DMS79 treated with DMSO at 0.1 percent for 48 hours (cell line): Measurements from ENCODE around the gene DDX39A.
"Not testable (repeated sequence)": the region's sequence is repeated elsewhere in the genome, so short reads cannot be mapped to it uniquely, and the experiment has no call there.

ENCODE experiments used
- DNase-seq: peaks from one replicate; lab custom pipeline; 2025; lab: John Stamatoyannopoulos, UW

DDX39A gene

GRCh38 chr19:14408491-14409145 is 10.5 kb downstream of the DDX39A start:
- DNase-seq, result no peak

- DNase-seq, result no peak
These were observed 11.3 kb downstream of the DDX39A start for GRCh38 chr19:14407605-14408484.

- DNase-seq, result no peak
These were observed 12.3 kb downstream of the DDX39A start for GRCh38 chr19:14406645-14407401.

- DNase-seq, result no peak
These were observed 13.1 kb downstream of the DDX39A start for GRCh38 chr19:14405758-14406644.

- no peak for DNase-seq
These were observed 13.8 kb downstream of the DDX39A start for GRCh38 chr19:14405380-14405757.

- DNase-seq, result peak; percentile 87
These were observed 14.8 kb downstream of the DDX39A start for GRCh38 chr19:14404312-14404711.

GRCh38 chr19:14403145-14403930 is 15.8 kb downstream of the DDX39A start:
- not testable (repeated sequence) for DNase-seq

- no peak for DNase-seq
These were observed 16.6 kb downstream of the DDX39A start for GRCh38 chr19:14402332-14403144.

- no peak for DNase-seq
These were observed 17.5 kb downstream of the DDX39A start for GRCh38 chr19:14401468-14402195.

GRCh38 chr19:14400951-14401431 is 18.1 kb downstream of the DDX39A start:
- no peak for DNase-seq

GRCh38 chr19:14397168-14397567 is 22.0 kb downstream of the DDX39A start:
- DNase-seq, result not testable (repeated sequence)

- not testable (repeated sequence) for DNase-seq
These were observed 22.4 kb downstream of the DDX39A start for GRCh38 chr19:14396730-14397129.

GRCh38 chr19:14395710-14396336 is 23.3 kb downstream of the DDX39A start:
- no peak for DNase-seq

GRCh38 chr19:14395262-14395661 is 23.9 kb downstream of the DDX39A start:
- DNase-seq, result no peak

GRCh38 chr19:14394167-14394566 is 25.0 kb downstream of the DDX39A start:
- no peak for DNase-seq

GRCh38 chr19:14393329-14393728 is 25.8 kb downstream of the DDX39A start:
- no peak for DNase-seq

- no peak for DNase-seq
These were observed 27.9 kb downstream of the DDX39A start for GRCh38 chr19:14391156-14391821.

GRCh38 chr19:14390548-14390947 is 28.6 kb downstream of the DDX39A start:
- DNase-seq, result no peak
